Stimulated activated CD4-positive, alpha-beta T cell treated with anti-CD3 and anti-CD28 coated beads, Interleukin-15, amount 100 ng/mL, for 1 hour (primary cell): ENCODE data around the gene CENPH.
"Not testable (repeated sequence)": the region's sequence is repeated elsewhere in the genome, so short reads cannot be mapped to it uniquely, and the experiment has no call there.

ENCODE experiments used
- DNase-seq, 2 donors: peaks; one replicate each; pipeline ENCODE4 v3.0.0-alpha.2; 2020; ENCODE audit warnings: low read depth in 1 of 2, low spot score in 1 of 2

The CENPH gene

DNA sequence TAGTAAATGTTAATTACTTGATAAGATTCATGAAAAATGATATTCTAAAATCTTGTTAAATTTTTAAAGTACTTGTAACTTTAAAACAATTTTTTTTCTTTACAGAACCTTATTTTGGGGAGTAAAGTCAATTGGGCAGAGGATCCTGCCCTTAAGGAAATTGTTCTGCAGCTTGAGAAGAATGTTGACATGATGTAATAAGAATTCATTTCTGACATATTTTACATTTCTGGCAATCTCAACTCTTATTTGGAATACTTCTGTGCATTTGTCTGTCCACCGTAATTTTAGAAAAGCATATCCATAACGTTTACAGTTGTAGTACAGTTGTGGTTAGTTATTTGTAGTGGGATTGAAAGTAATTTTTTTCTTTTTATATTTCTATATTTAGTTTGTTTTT is 20.2 kb downstream of the CENPH start:
- no peak for DNase-seq

DNA sequence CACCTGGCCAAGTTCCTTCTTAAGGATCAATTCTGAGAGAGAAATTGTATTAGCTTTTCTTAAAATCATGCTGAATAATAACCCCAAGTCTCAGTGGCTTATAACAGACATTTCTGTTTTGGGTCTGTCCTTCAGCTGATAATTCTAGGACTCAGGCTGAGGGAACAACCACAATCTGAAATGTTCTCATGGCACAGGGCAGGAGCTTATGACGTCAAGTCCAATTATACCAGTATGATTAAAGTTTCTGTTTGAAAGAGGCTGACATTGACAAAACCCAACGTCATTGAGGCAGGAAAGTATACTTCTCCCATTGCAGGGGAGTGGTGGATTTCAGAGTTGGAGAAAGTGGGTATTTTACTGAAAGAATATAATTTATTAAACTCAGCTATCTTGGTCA is 21.8 kb downstream of the CENPH start:
- no peak for DNase-seq

DNA sequence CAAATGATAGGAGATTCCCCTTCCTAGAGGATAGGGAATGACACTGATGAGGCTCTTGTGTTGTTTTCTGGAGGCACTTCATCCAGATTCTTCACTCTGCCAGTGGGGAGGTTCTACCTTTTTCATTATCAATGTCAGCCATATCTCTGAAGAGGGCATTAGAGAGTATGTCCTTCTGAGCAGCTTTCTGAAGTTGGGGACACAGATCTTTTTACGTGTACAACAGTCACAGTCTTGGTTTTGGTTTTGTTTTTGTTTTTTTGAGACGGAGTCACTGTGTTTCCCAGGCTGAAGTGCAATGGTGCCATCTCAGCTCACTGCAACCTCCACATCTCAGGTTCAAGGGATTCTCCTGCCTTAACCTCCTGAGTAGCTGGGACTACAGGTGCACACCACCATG is 22.6 kb downstream of the CENPH start:
- DNase-seq, result no peak

DNA sequence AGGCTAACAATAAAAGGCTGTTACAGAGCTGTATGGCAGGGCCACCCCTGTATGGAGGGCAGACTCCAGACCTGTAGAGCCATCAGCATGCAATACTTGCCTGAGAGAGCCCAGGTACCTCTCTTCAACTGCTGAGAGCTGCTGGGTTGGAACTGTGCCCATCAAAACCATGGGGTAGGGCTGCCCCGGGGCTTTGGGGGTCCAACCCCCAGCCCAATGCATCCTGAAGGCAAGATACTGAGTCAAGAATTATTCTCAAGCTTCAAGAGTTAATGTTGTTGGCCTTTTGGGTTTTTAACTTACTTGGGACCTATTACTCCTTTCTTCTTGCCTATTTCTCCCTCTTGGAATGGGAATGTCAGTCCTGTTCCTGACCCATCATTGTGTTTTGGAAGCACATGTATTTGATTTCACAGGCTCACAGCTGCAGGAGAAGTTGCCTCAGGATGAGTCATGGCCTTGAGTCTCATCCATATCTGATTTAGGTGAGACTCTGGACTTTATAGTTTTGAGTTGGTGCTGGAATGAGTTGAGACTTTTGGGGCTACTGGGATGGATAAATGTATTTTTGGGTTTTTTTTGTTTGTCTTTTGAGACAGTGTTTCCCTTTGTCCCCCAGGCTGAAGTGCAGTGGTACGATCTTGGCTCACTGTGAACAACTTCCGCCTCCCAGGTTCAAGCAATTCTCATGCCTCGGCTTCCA is 24.3 kb downstream of the CENPH start:
- DNase-seq, result no peak

DNA sequence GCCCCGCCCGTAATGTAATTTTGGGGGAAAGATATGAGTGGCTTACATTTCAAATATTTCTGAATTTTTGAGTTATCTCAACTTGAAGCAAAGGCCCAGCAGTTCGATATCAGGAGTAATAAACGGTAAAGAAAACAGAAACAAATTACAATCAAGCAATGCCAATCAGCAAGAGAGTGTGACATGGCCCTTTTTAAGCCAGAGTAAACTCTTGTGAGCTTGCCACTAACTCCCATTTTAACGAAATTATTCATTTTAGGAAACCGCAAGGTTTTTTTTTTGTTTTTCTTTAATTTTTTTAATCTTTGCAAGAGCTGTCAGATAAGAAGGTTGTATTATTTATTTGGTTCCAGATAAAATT is 27.7 kb downstream of the CENPH start:
- no peak for DNase-seq

DNA sequence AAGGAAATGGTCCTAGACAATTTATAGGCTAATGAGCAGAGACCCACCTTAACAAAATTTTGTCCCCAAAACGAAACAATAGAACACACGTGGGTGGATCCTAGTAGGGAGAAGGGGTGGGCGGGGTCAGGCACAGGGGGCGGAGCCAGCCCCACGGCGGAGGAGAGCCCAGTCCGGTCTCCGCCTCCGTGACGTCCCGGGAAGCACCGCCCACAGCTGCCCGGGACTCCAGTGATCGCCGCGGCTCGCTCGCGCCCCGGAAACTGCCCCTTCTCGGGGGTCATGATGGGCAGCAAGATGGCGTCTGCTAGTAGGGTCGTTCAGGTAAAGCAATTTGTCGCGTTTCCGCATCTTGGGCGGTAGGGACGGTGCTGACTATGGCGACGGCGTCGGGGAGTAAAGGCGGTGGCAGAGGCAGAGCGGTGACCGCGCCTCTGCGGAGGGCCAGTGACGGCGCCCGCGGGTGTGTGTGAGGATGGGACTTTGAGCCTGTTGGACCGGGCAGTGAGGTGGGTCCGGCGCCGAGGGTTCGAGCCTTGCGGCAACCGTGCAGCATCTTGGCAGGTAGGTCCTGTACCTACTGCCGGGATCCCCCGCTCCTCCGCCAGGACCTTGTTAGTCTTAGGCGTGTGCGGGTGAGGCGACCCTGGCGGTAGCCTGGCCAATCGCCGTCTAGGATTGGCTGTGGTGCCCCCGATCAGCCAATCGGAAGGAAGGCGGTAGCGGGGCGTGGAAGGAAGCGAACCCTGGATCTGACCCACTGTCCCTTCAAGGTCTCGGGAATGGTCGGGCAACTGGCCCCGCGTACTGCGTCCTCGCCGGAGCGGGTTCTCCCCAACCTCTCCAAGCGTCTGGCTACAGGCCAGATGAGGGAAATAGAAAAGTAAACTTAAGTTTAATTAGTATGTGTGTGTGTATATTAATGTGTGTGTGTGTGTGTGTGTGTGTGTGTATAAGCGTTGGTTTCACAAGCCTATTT is 28.5 kb downstream of the CENPH start:
- DNase-seq, result peak; percentile 86 to 94

DNA sequence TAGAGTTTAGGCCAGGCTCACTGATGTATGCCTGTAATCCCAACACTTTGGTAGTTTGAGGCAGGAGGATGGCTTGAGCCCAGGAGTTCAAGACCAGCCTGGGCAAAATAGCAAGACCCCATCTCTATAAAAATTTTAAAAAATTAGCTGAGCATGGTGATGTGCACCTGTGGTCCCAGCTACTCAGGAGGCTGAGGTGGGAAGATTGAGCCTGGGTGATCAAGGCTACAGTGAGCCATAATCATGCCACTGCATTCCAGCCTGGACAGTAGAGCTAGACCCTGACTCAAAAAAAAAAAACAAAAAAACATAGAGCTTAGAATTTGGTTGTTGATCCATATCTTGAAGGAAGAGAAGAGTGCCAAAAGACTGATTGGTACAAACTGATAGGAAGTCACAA is 30.6 kb downstream of the CENPH start:
- DNase-seq, result no peak

DNA sequence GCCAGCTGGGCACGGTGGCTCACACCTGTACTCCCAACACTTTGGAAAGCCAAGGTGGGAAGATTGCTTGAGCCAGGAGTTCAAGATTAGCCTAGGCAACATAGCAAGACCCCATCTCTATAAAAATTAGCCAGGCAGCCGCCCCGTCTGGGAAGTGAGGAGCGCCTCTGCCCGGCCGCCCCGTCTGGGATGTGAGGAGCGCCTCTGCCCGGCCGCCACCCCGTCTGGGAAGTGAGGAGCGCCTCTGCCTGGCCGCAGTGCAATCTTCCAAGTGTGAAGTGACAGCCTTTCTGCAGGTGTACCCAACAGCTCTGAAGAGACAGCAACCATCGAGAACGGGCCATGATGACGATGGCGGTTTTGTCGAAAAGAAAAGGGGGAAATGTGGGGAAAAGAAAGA is 31.0 kb downstream of the CENPH start:
- not testable (repeated sequence) for DNase-seq

DNA sequence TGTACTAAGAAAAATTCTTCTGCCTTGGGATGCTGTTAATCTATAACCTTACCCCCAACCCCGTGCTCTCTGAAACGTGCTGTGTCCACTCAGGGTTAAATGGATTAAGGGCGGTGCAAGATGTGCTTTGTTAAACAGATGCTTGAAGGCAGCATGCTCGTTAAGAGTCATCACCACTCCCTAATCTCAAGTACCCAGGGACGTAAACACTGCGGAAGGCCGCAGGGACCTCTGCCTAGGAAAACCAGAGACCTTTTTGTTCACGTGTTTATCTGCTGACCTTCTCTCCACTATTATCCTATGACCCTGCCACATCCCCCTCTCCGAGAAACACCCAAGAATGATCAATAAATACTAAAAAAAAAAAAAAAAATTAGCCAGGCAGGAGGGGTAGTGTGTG is 31.4 kb downstream of the CENPH start:
- DNase-seq, result not testable (repeated sequence)

DNA sequence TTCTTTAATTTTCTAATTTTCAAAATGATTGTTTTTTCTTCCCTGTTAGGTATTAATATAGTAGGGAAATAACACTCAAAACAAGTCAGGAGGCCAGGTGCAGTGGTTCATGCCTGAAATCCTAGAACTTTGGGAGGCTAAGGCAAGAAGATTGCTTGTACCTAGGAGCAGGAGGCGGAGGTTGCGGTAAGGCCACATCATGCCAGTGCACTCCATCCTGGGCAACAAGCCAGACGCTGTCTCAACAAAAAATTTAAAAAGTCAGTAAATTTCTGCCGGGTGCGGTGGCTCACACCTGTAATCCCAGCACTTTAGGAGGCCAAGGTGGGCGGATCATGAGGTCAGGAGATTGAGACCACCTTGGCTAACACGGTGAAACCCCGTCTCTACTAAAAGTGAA is 35.1 kb downstream of the CENPH start:
- DNase-seq, result no peak

DNA sequence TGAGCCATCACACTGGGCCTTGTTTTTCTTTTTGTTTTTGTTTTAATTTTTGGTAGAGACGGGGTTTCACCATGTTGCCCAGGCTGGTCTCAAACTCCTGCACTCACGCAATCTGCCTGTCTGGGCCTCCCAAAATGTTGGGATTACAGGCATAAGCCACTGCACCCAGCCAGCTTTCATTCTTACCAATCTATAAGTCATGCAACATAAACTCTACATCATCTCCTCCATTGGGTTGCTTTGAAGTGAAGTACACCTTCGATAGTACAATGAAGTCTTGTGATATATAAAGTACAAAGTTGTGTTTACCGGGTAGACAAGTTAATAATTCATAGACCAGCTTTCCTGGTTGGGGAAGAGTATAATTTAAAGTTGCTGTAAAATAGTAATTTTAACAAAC is 36.5 kb downstream of the CENPH start:
- no peak for DNase-seq

DNA sequence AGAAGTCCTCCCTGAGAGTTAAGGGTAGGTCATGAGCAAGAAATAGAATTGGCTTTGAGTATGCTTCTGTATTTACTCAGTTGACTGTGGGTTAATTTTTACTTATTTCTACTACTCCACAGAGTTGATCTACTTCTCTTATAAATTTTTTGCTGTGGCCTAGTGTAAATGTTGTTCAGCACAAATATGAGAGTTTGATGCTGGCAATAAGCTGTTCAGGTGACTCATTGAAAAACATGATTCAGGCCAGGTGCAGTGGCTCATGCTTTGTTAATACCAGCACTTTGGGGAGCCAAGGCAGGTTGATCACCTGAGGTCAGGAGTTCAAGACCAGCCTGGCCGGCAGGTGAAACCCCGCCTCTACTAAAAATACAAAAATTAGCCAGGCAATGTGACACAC is 40.8 kb downstream of the CENPH start:
- DNase-seq, result no peak

DNA sequence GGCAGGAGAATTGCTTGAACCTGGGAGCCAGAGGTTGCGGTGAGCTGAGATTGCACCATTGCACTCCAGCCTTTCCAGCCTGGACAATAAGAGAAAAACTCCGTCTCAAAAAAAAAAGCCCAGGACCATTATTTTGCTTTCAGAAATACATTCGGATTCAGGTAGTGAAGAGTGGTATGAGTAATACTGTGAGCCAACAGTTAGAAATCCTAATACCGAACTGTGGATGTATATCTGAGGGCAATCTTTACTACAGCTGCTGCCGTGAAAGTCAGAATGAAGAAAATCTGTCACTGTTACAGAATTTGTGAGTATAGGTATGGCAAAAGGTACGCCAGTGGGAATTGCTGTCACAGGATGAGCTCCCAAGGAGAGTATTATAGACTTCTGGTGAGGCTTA is 41.9 kb downstream of the CENPH start:
- DNase-seq, result no peak

DNA sequence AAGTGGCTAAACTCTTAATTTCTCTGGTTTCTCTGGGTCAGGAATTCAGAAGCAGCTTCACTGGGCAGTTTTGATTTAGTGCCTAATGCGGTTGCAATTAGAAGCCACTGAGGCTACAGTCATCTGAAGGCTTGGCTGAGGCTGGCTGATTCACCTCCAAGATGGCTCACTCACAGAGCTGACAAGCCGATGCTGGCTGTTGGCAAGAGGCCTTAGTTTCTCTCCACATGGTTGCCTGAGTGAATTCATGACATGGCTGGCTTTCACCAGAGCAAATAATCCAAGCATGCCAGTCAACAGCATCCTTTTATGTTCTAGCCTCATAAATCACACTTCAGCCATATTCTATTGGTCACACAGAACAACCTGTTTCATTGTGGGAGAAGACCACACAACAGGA is 42.5 kb downstream of the CENPH start:
- DNase-seq, result no peak

DNA sequence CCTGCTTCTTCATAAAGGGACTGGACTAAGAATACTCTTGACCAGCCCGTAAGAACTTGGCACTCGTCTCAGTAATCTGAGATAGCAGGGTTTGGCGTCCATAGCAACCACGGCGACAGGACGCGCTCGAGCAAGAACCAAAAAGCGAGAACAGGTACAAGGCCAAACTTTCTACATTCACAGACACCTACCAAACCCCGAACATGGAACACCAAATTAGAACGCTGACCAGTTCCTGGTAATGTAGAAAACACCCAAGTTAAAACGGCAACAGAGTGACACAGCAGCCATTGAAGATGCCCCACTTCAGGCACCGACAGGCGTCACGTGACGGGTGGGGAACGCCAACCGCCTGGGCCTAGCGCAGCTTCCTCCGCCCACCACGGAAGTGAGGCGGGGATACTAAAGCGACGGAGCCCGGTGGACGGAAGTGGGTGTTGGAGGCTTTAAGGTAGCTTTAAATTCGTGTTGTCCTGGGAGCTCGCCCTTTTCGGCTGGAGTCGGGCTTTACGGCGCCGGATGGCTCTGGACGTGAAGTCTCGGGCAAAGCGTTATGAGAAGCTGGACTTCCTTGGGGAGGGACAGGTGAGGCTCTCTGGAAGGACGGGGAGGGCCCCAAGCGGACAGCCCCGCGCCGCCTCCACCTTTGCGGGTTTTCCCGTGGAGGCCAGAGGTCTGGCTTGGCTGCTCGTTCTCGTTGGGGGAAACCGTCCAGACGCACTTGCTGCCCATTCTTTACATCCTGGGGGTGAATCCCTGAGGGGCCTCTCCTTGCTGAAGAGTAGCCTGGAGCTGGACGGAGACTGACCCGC is 45.3 kb downstream of the CENPH start, which contains the start of gene CDK7:
CDK7 (plus strand) TSS at position 430 of the 812 bp plus-strand sequence; CDS start at position 520, 90 bp downstream.
- peak; percentile 80 to 83 for DNase-seq

DNA sequence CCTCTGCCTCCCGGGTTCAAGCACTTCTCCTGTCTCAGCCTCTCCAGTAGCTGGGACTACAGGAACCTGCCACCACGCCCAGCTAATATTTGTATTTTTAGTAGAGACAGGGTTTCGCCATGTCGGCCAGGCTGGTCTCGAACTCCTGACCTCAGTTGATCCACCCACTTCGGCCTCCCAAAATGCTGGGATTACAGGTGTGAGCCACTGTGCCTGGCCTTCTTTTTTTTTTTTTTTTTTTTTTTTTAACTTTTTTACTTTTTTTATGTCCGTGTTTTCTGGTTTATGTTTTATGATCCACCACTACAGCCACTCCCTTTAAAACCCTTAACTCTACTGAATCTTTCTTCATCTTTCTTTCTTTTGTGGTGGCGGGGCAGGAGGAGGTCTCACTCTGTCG is 47.4 kb downstream of the CENPH start:
- not testable (repeated sequence) for DNase-seq

DNA sequence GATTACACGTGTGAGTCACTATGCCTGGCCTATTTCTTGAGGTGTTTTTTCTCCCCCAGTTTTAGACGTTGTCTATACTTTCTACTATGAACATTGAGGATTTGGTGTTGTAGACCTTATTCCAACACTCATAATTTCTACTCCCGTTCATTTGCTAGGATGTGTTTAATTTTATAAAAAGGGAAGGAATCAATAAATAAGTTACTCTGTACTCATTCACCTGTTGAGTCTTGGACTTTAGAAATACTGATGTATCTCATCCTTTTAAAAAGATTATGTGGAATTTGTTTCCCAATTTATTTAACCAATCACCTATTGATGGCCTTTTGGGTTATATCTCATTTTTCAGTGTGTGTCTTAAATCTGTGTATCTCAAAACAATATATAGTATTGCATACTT is 48.5 kb downstream of the CENPH start:
- no peak for DNase-seq

DNA sequence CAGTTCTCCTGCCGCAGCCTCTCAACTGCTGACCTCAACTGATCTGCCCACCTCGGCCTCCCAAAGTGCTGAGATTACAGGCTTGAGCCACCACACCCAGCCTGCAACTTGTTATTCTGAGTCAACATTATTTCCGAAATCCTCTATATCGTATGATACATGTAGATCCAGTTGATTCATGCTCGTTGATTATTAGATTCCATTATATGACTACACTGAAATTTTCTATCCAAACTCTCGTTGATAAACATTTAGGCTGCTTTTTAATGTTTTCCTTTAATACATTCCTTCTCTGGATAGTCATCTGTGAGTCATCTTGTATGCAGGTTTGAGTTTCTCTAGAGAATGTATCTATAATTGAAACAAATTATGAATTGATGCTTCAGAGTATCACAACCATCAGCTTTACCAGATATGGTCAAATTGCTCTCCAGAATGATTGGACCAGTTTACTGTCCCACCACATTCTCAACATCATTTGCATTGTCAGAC is 49.4 kb downstream of the CENPH start:
- no peak for DNase-seq

DNA sequence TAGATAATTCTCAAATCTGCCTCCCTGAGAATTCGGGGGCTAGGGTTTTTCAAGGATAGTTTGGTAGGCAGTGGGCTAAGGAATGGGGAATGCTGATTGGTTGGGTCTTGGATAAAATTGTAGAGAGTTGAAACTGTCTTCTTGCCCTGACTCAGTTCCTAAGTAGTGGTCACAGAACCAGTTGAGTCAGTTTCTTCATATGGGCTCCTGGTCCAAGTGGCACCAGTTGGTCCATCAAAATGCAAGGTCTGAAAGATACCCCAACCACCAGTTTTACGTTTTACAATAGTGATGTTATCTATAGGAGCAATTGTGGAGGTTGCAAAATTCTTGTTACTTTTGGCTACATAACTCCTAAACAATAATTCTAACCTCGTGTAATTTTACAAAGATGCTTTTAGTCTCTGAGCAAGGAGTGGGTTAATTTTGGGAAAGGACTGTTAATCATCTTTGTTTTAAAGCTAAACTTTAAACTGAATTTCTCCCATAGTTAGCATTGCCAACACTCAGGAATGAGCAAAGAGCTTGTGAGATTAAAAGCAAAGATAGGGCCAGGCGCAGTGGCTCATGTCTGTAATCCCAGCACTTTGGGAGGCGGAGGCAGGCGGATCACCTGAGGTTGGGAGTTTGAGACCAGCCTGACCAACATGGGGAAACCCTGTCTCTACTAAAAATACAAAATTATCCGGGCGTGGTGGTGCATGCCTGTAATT is 53.0 kb downstream of the CENPH start:
- DNase-seq, result no peak

DNA sequence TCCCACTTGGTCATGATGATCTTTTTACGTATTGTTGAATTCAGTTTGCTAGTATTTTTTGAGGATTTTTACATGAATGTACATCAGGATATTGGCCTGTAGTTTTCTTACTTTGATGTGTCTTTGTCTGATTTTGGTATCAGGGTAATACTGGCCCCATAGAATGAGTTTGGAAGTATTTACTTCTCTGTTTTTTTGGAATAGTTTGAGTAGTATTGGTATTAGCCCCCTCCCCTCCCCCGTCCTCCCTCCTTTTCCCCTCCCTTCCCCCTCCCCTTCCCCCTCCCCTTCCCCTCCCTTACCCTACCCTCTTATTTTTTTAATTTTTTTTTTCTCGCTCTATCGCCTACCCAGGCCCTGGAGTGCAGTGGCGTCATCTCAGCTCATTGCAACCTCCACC is 55.6 kb downstream of the CENPH start:
- DNase-seq, result no peak

DNA sequence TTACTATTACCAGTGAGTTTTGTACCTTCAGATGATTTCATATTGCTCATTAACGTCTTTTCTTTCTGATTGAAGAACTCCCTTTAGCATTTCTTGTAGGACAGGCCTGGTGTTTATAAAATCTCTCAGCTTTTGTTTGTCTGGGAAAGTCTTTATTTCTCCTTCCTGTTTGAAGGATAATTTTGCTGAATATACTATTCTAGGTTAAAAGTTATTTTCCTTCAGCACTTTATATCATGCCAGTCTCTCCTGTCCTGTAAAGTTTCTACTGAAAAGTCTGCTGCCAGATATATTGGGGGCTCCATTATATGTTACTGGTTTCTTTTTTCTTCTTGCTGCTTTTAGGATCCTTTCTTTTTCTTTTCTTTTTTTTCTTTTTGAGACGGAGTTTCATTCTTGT is 58.6 kb downstream of the CENPH start:
- no peak for DNase-seq
